ENCODE data around the gene CFAP65.

The CFAP65 gene

DNA sequence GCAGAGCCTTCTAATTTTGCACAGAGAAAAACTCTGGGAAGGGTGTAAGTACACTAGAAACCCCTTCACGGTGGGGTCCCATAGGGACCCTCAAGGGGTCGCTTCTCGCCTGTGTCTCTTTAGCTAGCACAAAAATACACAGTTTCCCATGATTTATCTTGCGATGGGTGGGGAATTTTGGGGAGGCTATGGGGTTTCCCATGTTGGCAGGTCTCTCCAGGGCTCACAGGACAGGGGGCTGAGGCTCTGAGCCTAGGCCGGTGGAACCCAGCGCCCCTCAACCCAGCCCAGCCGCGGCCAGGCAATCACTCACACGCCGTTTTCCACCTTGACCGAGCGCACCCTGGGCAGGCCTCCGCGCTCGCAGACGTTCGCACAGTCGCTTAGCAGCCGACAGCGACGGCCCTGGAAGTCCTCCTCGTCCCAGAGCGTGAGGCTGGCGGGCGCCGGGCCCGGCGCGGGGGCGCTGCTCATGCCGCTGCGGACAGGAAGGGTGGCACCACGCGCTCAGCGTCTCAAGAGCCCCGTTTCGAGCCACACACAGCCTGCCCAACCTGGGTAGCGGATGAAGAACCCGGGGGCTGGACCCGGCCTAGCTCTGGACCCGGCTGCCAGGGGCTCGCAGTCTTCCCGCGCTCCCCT is 48.5 kb downstream of the CFAP65 start:
- DNase-seq, result no peak
- POLR2A ChIA-PET, result no interaction called here
- CTCF ChIA-PET, result interaction anchor here (0.9 to 1.0 kb wide), 2 partner anchors 10 to 13 kb away, joined by 3 to 5 read pairs; no protein-coding TSS in a partner anchor
- Histone ChIP-seq H3K4me3 (ENCODE audit: control insufficient read depth in 1 of 7, extremely low read depth in 1 of 7, insufficient read depth in 4 of 7, low read depth in 2 of 7, low read length in 6 of 7) (peak overlapping the region in 3 of 7 experiments; percentile 4 to 59 (median 59)), H3K27ac (ENCODE audit: insufficient read depth in 1 of 2, low read depth in 1 of 2, low read length in 2 of 2, poor library complexity in 1 of 2, severe bottlenecking in 2 of 2) (no peak overlapping the region), H3K36me3 (ENCODE audit: control insufficient read depth in 4 of 4, insufficient read depth in 4 of 4, low read length in 3 of 4) (no peaks in the 10 kb centered on the region), H3K9me3 (ENCODE audit: control extremely low read depth in 1 of 5, control insufficient read depth in 4 of 5, insufficient read depth in 2 of 5, low read depth in 1 of 5, low read length in 4 of 5) (no peaks in the 10 kb centered on the region), H3K27me3 (replicated peaks in 2 of 5; ENCODE audit: control insufficient read depth in 4 of 5, insufficient read depth in 5 of 5, low read length in 4 of 5) (peaks cover 9 to 99% (median 60%) of the 10 kb centered on the region in 5 experiments), H3K4me1 (ENCODE audit: control extremely low read depth in 1 of 4, control insufficient read depth in 4 of 4, insufficient read depth in 4 of 4, low read length in 3 of 4) (peaks cover 0 to 23% (median 15%) of the 10 kb centered on the region in 4 experiments)
- 3% methylated on average over 23 of the region's 44 CpGs for WGBS (ENCODE audit: insufficient coverage)

DNA sequence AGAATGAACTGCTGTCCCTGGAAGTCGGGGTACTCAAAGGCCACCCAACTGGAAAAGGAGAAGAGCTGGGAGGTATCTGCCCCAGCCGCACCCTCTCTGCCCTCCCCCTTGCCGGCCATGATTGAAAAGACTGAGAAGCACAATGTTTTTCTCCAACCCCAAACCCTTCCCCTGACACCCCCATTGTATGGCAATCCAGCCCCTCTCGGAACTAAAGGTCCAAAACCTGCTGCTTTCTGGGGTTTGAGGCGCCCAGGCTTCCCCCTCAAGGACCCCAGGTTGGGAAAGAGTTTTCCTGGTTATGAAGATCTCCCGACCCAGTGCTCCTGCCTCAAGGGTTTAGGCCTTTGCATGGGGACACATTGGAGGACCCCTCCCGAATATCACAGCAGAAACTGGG is 49.1 kb downstream of the CFAP65 start:
- no peak overlapping the region for H3K4me3 ChIP-seq (ENCODE audit: control insufficient read depth in 1 of 7, extremely low read depth in 1 of 7, insufficient read depth in 4 of 7, low read depth in 2 of 7, low read length in 6 of 7)
- CTCF ChIA-PET, result interaction anchor here (0.9 to 1.0 kb wide), 2 partner anchors 10 to 12 kb away, joined by 3 to 5 read pairs; no protein-coding TSS in a partner anchor

DNA sequence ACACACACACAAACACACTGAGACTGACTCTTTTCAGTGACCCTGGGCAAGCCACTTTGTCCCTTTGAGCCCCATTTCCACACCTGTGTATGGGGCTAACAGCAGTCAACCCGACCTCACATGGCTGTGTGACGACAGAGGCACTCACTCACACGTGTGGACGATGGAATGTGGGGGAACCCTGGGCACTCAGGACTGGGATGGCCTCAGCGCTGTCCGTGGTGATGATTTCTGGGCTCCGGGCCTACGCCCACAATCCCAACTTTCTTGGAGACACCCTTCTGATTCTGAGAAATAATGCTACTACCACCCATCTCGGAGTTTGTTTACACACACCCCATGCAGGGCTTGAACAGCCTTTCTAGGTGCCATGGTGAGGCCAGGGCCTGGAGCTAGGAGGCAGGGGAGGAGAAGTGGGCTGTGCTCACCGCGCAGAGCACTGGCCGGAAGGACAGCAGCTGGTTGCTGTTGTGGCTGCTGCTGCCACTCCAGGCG is 49.6 kb downstream of the CFAP65 start:
- Histone ChIP-seq H3K27me3 (replicated peaks in 2 of 5; ENCODE audit: control insufficient read depth in 4 of 5, insufficient read depth in 5 of 5, low read length in 4 of 5) (peaks cover 9 to 99% (median 64%) of the 10 kb centered on the region in 5 experiments), H3K9me3 (ENCODE audit: control extremely low read depth in 1 of 5, control insufficient read depth in 4 of 5, insufficient read depth in 2 of 5, low read depth in 1 of 5, low read length in 4 of 5) (no peaks in the 10 kb centered on the region), H3K4me1 (ENCODE audit: control extremely low read depth in 1 of 4, control insufficient read depth in 4 of 4, insufficient read depth in 4 of 4, low read length in 3 of 4) (peaks cover 0 to 23% (median 15%) of the 10 kb centered on the region in 4 experiments), H3K36me3 (ENCODE audit: control insufficient read depth in 4 of 4, insufficient read depth in 4 of 4, low read length in 3 of 4) (no peaks in the 10 kb centered on the region), H3K27ac (ENCODE audit: insufficient read depth in 1 of 2, low read depth in 1 of 2, low read length in 2 of 2, poor library complexity in 1 of 2, severe bottlenecking in 2 of 2) (no peak overlapping the region), H3K4me3 (ENCODE audit: control insufficient read depth in 1 of 7, extremely low read depth in 1 of 7, insufficient read depth in 4 of 7, low read depth in 2 of 7, low read length in 6 of 7) (no peak overlapping the region)
- 5% methylated on average over 9 of the region's 13 CpGs for WGBS (ENCODE audit: insufficient coverage)
- ChIA-PET POLR2A (no interaction called here), CTCF (interaction anchor here (1.0 kb wide), 1 partner anchor 12 kb away, joined by 5 read pairs; no protein-coding TSS in a partner anchor)
- no peak for DNase-seq

More for the DNA sequence above, 49.1 kb downstream of the CFAP65 start:
- Histone ChIP-seq H3K27me3 (replicated peaks in 2 of 5; ENCODE audit: control insufficient read depth in 4 of 5, insufficient read depth in 5 of 5, low read length in 4 of 5) (peaks cover 9 to 99% (median 61%) of the 10 kb centered on the region in 5 experiments), H3K27ac (ENCODE audit: insufficient read depth in 1 of 2, low read depth in 1 of 2, low read length in 2 of 2, poor library complexity in 1 of 2, severe bottlenecking in 2 of 2) (no peak overlapping the region), H3K9me3 (ENCODE audit: control extremely low read depth in 1 of 5, control insufficient read depth in 4 of 5, insufficient read depth in 2 of 5, low read depth in 1 of 5, low read length in 4 of 5) (no peaks in the 10 kb centered on the region), H3K4me1 (ENCODE audit: control extremely low read depth in 1 of 4, control insufficient read depth in 4 of 4, insufficient read depth in 4 of 4, low read length in 3 of 4) (peaks cover 0 to 23% (median 15%) of the 10 kb centered on the region in 4 experiments), H3K36me3 (ENCODE audit: control insufficient read depth in 4 of 4, insufficient read depth in 4 of 4, low read length in 3 of 4) (no peaks in the 10 kb centered on the region)
- WGBS (ENCODE audit: insufficient coverage), result 7% methylated on average over 5 of the region's 7 CpGs
- POLR2A ChIA-PET, result no interaction called here
- DNase-seq, result no peak

DNA sequence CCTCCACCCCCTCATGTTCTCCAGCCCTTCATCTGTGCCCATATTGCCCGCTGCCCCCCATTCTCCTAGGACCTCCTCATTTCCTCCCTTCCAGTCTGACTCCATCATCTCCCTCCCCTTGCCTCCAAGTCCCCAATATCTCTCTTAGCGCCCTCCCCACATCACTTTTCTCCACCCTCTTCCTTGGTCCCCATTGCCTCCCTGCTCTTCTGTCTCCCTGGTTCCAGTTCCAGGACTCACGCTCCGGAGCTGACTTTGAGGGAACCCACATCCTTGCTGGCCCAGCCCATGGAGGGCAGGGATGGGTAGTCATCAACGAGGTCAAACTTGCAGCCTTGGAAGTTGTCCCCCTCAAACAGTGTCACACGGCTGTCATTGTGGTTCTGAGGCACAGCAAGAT is 50.7 kb downstream of the CFAP65 start:
- ChIA-PET POLR2A (no interaction called here), CTCF (interaction anchor here (0.9 to 3.4 kb wide), 5 partner anchors 10 to 131 kb away, joined by 3 to 17 read pairs (median 3); no protein-coding TSS in a partner anchor)
- no peak for DNase-seq
- no peaks in the 10 kb centered on the region for H3K36me3 ChIP-seq (ENCODE audit: control insufficient read depth in 4 of 4, insufficient read depth in 4 of 4, low read length in 3 of 4)
- peaks cover 0 to 18% (median 13%) of the 10 kb centered on the region in 4 experiments for H3K4me1 ChIP-seq (ENCODE audit: control extremely low read depth in 1 of 4, control insufficient read depth in 4 of 4, insufficient read depth in 4 of 4, low read length in 3 of 4)
- no peak overlapping the region for H3K4me3 ChIP-seq (ENCODE audit: control insufficient read depth in 1 of 7, extremely low read depth in 1 of 7, insufficient read depth in 4 of 7, low read depth in 2 of 7, low read length in 6 of 7)
- 4% methylated on average over 5 of the region's 6 CpGs for WGBS (ENCODE audit: insufficient coverage)
- H3K27ac ChIP-seq (ENCODE audit: insufficient read depth in 1 of 2, low read depth in 1 of 2, low read length in 2 of 2, poor library complexity in 1 of 2, severe bottlenecking in 2 of 2), result no peak overlapping the region
- peaks cover 9 to 100% (median 64%) of the 10 kb centered on the region in 5 experiments for H3K27me3 ChIP-seq (replicated peaks in 2 of 5; ENCODE audit: control insufficient read depth in 4 of 5, insufficient read depth in 5 of 5, low read length in 4 of 5)
- H3K9me3 ChIP-seq (ENCODE audit: control extremely low read depth in 1 of 5, control insufficient read depth in 4 of 5, insufficient read depth in 2 of 5, low read depth in 1 of 5, low read length in 4 of 5), result no peaks in the 10 kb centered on the region

DNA sequence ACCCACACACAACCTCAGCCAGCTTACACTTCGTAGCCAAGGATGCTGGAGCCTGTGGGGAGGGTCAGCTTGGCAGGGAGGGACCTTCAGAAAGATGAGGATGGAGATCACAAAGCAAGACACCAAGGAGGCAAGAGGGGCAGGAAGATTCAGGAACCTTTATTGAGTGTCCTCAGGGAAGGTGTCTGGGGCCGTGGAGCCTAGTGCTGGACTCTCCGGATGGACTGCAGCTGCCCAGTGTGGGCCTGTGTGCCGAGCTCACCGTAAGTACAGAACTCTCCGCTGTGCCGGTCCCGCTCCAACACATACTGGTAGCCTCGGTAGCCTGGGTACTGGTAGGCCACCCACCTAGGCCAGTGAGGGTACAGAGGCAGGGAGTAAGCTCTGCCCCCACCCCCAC is 51.3 kb downstream of the CFAP65 start:
- WGBS (ENCODE audit: insufficient coverage), result 21% methylated on average over 5 of the region's 9 CpGs
- no peak overlapping the region for H3K4me3 ChIP-seq (ENCODE audit: control insufficient read depth in 1 of 7, extremely low read depth in 1 of 7, insufficient read depth in 4 of 7, low read depth in 2 of 7, low read length in 6 of 7)
- H3K27me3 ChIP-seq (replicated peaks in 2 of 5; ENCODE audit: control insufficient read depth in 4 of 5, insufficient read depth in 5 of 5, low read length in 4 of 5), result peaks cover 4 to 100% (median 60%) of the 10 kb centered on the region in 5 experiments
- H3K36me3 ChIP-seq (ENCODE audit: control insufficient read depth in 4 of 4, insufficient read depth in 4 of 4, low read length in 3 of 4), result no peaks in the 10 kb centered on the region
- H3K9me3 ChIP-seq (ENCODE audit: control extremely low read depth in 1 of 5, control insufficient read depth in 4 of 5, insufficient read depth in 2 of 5, low read depth in 1 of 5, low read length in 4 of 5), result no peaks in the 10 kb centered on the region
- peaks cover 0 to 23% (median 15%) of the 10 kb centered on the region in 4 experiments for H3K4me1 ChIP-seq (ENCODE audit: control extremely low read depth in 1 of 4, control insufficient read depth in 4 of 4, insufficient read depth in 4 of 4, low read length in 3 of 4)
- no peak for DNase-seq
- ChIA-PET CTCF (interaction anchor here (0.7 to 3.4 kb wide), 7 partner anchors 10 to 131 kb away, joined by 3 to 17 read pairs (median 3); no protein-coding TSS in a partner anchor), POLR2A (no interaction called here)
- no peak overlapping the region for H3K27ac ChIP-seq (ENCODE audit: insufficient read depth in 1 of 2, low read depth in 1 of 2, low read length in 2 of 2, poor library complexity in 1 of 2, severe bottlenecking in 2 of 2)

DNA sequence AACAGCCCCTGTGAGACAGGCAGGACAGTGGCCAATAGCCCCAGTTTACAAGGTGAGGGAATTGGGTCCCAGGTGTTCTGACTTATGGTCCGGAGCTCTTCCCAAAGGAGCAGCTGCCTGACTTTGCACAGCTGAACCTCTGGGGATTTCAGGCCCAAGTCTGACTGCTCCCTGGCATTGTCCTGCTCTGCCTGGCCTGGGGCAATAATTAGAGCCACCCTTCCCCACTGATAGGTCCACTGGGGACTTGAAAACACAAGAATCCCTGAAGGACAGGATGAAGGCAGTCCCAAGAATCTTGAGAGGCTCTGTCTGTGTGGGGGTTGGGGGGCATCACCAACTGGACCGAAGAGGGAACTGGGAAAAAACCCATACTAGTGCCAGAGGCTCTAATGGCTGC is 52.7 kb downstream of the CFAP65 start:
- H3K27me3 ChIP-seq (replicated peaks in 2 of 5; ENCODE audit: control insufficient read depth in 4 of 5, insufficient read depth in 5 of 5, low read length in 4 of 5), result peaks cover 0 to 100% (median 59%) of the 10 kb centered on the region in 5 experiments
- H3K4me1 ChIP-seq (ENCODE audit: control extremely low read depth in 1 of 4, control insufficient read depth in 4 of 4, insufficient read depth in 4 of 4, low read length in 3 of 4), result peaks cover 0 to 31% (median 18%) of the 10 kb centered on the region in 4 experiments
- no peak overlapping the region for H3K4me3 ChIP-seq (ENCODE audit: control insufficient read depth in 1 of 7, extremely low read depth in 1 of 7, insufficient read depth in 4 of 7, low read depth in 2 of 7, low read length in 6 of 7)
- no peak overlapping the region for H3K27ac ChIP-seq (ENCODE audit: insufficient read depth in 1 of 2, low read depth in 1 of 2, low read length in 2 of 2, poor library complexity in 1 of 2, severe bottlenecking in 2 of 2)
- H3K36me3 ChIP-seq (ENCODE audit: control insufficient read depth in 4 of 4, insufficient read depth in 4 of 4, low read length in 3 of 4), result no peaks in the 10 kb centered on the region
- DNase-seq, result no peak
- ChIA-PET CTCF (interaction anchor here (0.7 to 3.4 kb wide), 6 partner anchors 8 to 143 kb away, joined by 3 to 17 read pairs (median 5); no protein-coding TSS in a partner anchor), POLR2A (no interaction called here)
- no peaks in the 10 kb centered on the region for H3K9me3 ChIP-seq (ENCODE audit: control extremely low read depth in 1 of 5, control insufficient read depth in 4 of 5, insufficient read depth in 2 of 5, low read depth in 1 of 5, low read length in 4 of 5)
- 31% methylated on average over 2 of the region's 2 CpGs for WGBS (ENCODE audit: insufficient coverage)

DNA sequence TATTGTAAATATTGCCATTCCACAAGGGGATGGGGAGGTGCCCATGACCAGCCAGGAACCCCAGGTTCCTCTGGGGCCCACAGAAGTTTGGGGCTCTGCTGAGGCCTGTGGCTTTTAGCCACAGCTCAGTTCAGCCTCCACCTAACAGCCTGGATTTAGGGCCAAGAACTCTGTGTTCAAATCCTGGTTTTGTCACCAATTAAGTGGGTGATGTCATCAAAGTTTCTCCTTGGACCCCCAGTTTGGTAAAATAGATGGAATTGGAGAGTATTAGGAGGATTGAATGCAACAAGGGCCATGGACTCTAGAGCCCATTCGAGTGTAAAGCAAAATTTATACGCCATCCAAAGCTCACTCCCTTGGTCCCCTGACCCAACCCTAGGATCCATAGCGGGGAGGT is 53.2 kb downstream of the CFAP65 start:
- no peaks in the 10 kb centered on the region for H3K36me3 ChIP-seq (ENCODE audit: control insufficient read depth in 4 of 4, insufficient read depth in 4 of 4, low read length in 3 of 4)
- H3K4me3 ChIP-seq (ENCODE audit: control insufficient read depth in 1 of 7, extremely low read depth in 1 of 7, insufficient read depth in 4 of 7, low read depth in 2 of 7, low read length in 6 of 7), result no peak overlapping the region
- WGBS (ENCODE audit: insufficient coverage), result 92% methylated on average over 2 of the region's 3 CpGs
- ChIA-PET POLR2A (no interaction called here), CTCF (interaction anchor here (1.0 to 3.4 kb wide), 4 partner anchors 8 to 143 kb away, joined by 3 to 17 read pairs (median 9); no protein-coding TSS in a partner anchor)
- peaks cover 0 to 100% (median 63%) of the 10 kb centered on the region in 5 experiments for H3K27me3 ChIP-seq (replicated peaks in 2 of 5; ENCODE audit: control insufficient read depth in 4 of 5, insufficient read depth in 5 of 5, low read length in 4 of 5)
- no peak overlapping the region for H3K27ac ChIP-seq (ENCODE audit: insufficient read depth in 1 of 2, low read depth in 1 of 2, low read length in 2 of 2, poor library complexity in 1 of 2, severe bottlenecking in 2 of 2)
- DNase-seq, result no peak
- H3K9me3 ChIP-seq (ENCODE audit: control extremely low read depth in 1 of 5, control insufficient read depth in 4 of 5, insufficient read depth in 2 of 5, low read depth in 1 of 5, low read length in 4 of 5), result no peaks in the 10 kb centered on the region
- peaks cover 0 to 28% (median 14%) of the 10 kb centered on the region in 4 experiments for H3K4me1 ChIP-seq (ENCODE audit: control extremely low read depth in 1 of 4, control insufficient read depth in 4 of 4, insufficient read depth in 4 of 4, low read length in 3 of 4)

Measured in common myeloid progenitor, CD34-positive (primary cell).